IMR-90 (cell line): ENCODE results near the gene OR1M1. TPM values are rescaled to one million over a fixed set of nuclear protein-coding genes. Genes with fewer than 3 reads are reported as not detected.

ENCODE experiments used
- ATAC-seq: fragments of 200-7000 bp; cut with Tn5 transposase; 2 replicates; pipeline ENCODE4 v1.9.1; 2020; ENCODE audit warnings: low read depth, mild to moderate bottlenecking, moderate library complexity
- BruUV-seq: library from RNA; stranded (reverse); fragments of 400-500 nt; replicated peaks from 2 replicates; lab custom pipeline; 2021; lab: Mats Ljungman, UMichigan
- CTCF ChIA-PET: fragments of 300-600 bp; formaldehyde crosslinking; extraction: SDS; loops from one replicate; lab custom pipeline; 2021; ENCODE audit warnings: antibody characterized with exemption; lab: Yijun Ruan, JAX
- POLR2A ChIA-PET: fragments of 300-600 bp; sonication (Branson Sonifier 250); formaldehyde crosslinking; loops from one replicate; lab custom pipeline; 2022; ENCODE audit warnings: antibody characterized with exemption; ENCODE audit not compliant: unreplicated experiment; lab: Charles Lee
- DNase-seq: peaks from one replicate; pipeline ENCODE4 v3.0.0; 2013
- H2AFZ ChIP-seq: replicated peaks from 2 replicates; pipeline ENCODE3; 2013; ENCODE audit warnings: low read length, mild to moderate bottlenecking; ENCODE audit not compliant: poor library complexity
- H2AK5ac ChIP-seq: 2 replicates; pipeline ENCODE4 v1.6.1; 2013; ENCODE audit warnings: low read depth, low read length, inconsistent platforms
- H2AK9ac ChIP-seq: replicated peaks from 2 replicates; pipeline ENCODE3; 2013; ENCODE audit warnings: mild to moderate bottlenecking, low read depth, low read length, moderate library complexity; ENCODE audit not compliant: poor library complexity
- H2BK120ac ChIP-seq: 2 replicates; pipeline ENCODE4 v1.6.1; 2013; ENCODE audit warnings: low read depth, low read length, inconsistent platforms
- H2BK15ac ChIP-seq: 3 replicates; pipeline ENCODE4 v1.6.1; 2013; ENCODE audit warnings: low read depth, low read length, inconsistent platforms
- H2BK20ac ChIP-seq: 2 replicates; pipeline ENCODE4 v1.6.1; 2013; ENCODE audit warnings: low read depth, mild to moderate bottlenecking, inconsistent platforms, low read length, moderate library complexity
- H2BK5ac ChIP-seq: 2 replicates; pipeline ENCODE4 v1.6.1; 2013; ENCODE audit warnings: mild to moderate bottlenecking, low read depth, low read length, inconsistent platforms; ENCODE audit not compliant: poor library complexity, severe bottlenecking
- H3K14ac ChIP-seq: replicated peaks from 2 replicates; pipeline ENCODE4 v1.6.1; 2013; ENCODE audit warnings: low read depth, low read length, inconsistent platforms
- H3K18ac ChIP-seq: 2 replicates; pipeline ENCODE4 v1.6.1; 2013; ENCODE audit warnings: low read depth, low read length, control low read depth
- H3K23ac ChIP-seq: 2 replicates; pipeline ENCODE4 v1.6.1; 2013; ENCODE audit warnings: low read depth, low read length, inconsistent platforms
- H3K27ac ChIP-seq: 2 replicates; pipeline ENCODE4 v1.5.1; 2013; ENCODE audit warnings: mild to moderate bottlenecking, control low read depth, low read length; ENCODE audit not compliant: insufficient read depth
- H3K27me3 ChIP-seq: 2 replicates; pipeline ENCODE4 v1.6.1; 2013; ENCODE audit warnings: low read length; ENCODE audit not compliant: control insufficient read depth, insufficient read depth
- H3K36me3 ChIP-seq: 2 replicates; pipeline ENCODE4 v1.6.1; 2013; ENCODE audit warnings: low read length, mixed read lengths; ENCODE audit not compliant: control insufficient read depth, insufficient read depth
- H3K4ac ChIP-seq: 2 replicates; pipeline ENCODE4 v1.6.1; 2013; ENCODE audit warnings: low read depth, low read length, inconsistent platforms
- H3K4me1 ChIP-seq: 2 replicates; pipeline ENCODE4 v1.6.1; 2013; ENCODE audit warnings: low read length, mixed read lengths; ENCODE audit not compliant: control insufficient read depth, insufficient read depth
- H3K4me2 ChIP-seq: 2 replicates; pipeline ENCODE4 v1.6.1; 2013; ENCODE audit warnings: low read depth, mild to moderate bottlenecking, control low read depth, low read length, moderate library complexity
- H3K4me3 ChIP-seq: 2 replicates; pipeline ENCODE4 v1.5.1; 2013; ENCODE audit warnings: low read depth, mild to moderate bottlenecking, control low read depth, low read length, moderate library complexity; ENCODE audit not compliant: insufficient read depth
- H3K56ac ChIP-seq: 2 replicates; pipeline ENCODE4 v1.6.1; 2013; ENCODE audit warnings: low read length, inconsistent platforms; ENCODE audit not compliant: insufficient read depth; ENCODE audit errors: extremely low read depth
- H3K79me1 ChIP-seq, 2 experiments: 2 replicates each; pipeline ENCODE4 v1.6.1; 2013; ENCODE audit warnings: low read length in 2 of 2, inconsistent platforms in 1 of 2, low read depth in 1 of 2
- H3K9ac ChIP-seq: 2 replicates; pipeline ENCODE4 v1.6.1; 2013; ENCODE audit warnings: low read depth, low read length, control low read depth
- H3K9me1 ChIP-seq: 2 replicates; pipeline ENCODE4 v1.6.1; 2013; ENCODE audit warnings: low read length, inconsistent platforms; ENCODE audit not compliant: insufficient read depth
- H3K9me3 ChIP-seq: 2 replicates; pipeline ENCODE4 v1.6.1; 2013; ENCODE audit warnings: low read length; ENCODE audit not compliant: control insufficient read depth, insufficient read depth
- H4K20me1 ChIP-seq: 2 replicates; pipeline ENCODE4 v1.6.1; 2013; ENCODE audit warnings: low read length, inconsistent platforms; ENCODE audit not compliant: insufficient read depth
- H4K5ac ChIP-seq: 2 replicates; pipeline ENCODE4 v1.6.1; 2013; ENCODE audit warnings: mild to moderate bottlenecking, low read depth, low read length, control low read depth
- H4K8ac ChIP-seq, 2 experiments: 2 replicates each; pipeline ENCODE4 v1.6.1; 2013; ENCODE audit warnings: low read depth in 2 of 2, low read length in 2 of 2, control low read depth in 1 of 2, inconsistent platforms in 1 of 2
- H4K91ac ChIP-seq: 2 replicates; pipeline ENCODE4 v1.6.1; 2013; ENCODE audit warnings: low read depth, low read length, inconsistent platforms; ENCODE audit not compliant: insufficient read depth
- BHLHE40 ChIP-seq: fragments of 150-350 bp; IDR thresholded peaks from 2 replicates; pipeline ENCODE4 v1.6.1; 2016; ENCODE audit warnings: mild to moderate bottlenecking, low read depth, low read length
- CEBPB ChIP-seq: IDR thresholded peaks from 2 replicates; pipeline ENCODE4 v1.6.1; 2012; ENCODE audit warnings: low read depth, low read length, improper control_type of control experiment
- CHD1 ChIP-seq: IDR thresholded peaks from 2 replicates; pipeline ENCODE4 v1.6.1; 2012; ENCODE audit warnings: low read depth, low read length, improper control_type of control experiment
- CTCF ChIP-seq: conservative IDR thresholded peaks from 2 replicates; pipeline ENCODE4 v1.5.1; 2012; ENCODE audit warnings: mild to moderate bottlenecking, low read depth, low read length, improper control_type of control experiment
- ELK1 ChIP-seq: fragments of 150-350 bp; IDR thresholded peaks from 2 replicates; pipeline ENCODE4 v1.6.1; 2016; ENCODE audit warnings: low read depth, mild to moderate bottlenecking, low read length, moderate library complexity, borderline replicate concordance
- FOS ChIP-seq: fragments of 150-350 bp; IDR thresholded peaks from 2 replicates; pipeline ENCODE4 v1.6.1; 2016; ENCODE audit warnings: low read depth, low read length
- MAFK ChIP-seq: IDR thresholded peaks from 2 replicates; pipeline ENCODE4 v1.6.1; 2012; ENCODE audit warnings: low read depth, low read length, improper control_type of control experiment
- MAZ ChIP-seq: IDR thresholded peaks from 2 replicates; pipeline ENCODE4 v1.6.1; 2012; ENCODE audit warnings: low read depth, mild to moderate bottlenecking, low read length, improper control_type of control experiment, moderate library complexity, borderline replicate concordance
- MXI1 ChIP-seq: IDR thresholded peaks from 2 replicates; pipeline ENCODE4 v1.6.1; 2012; ENCODE audit warnings: low read depth, mild to moderate bottlenecking, low read length, moderate library complexity, borderline replicate concordance
- NFE2L2 ChIP-seq: fragments of 150-350 bp; IDR thresholded peaks from 2 replicates; pipeline ENCODE4 v1.6.1; 2016; ENCODE audit warnings: low read depth, mild to moderate bottlenecking, low read length
- POLR2A ChIP-seq: IDR thresholded peaks from 2 replicates; pipeline ENCODE4 v1.6.1; 2012; ENCODE audit warnings: mild to moderate bottlenecking, low read depth, low read length
- RAD21 ChIP-seq: IDR thresholded peaks from 2 replicates; pipeline ENCODE4 v1.6.1; 2012; ENCODE audit warnings: low read length, improper control_type of control experiment
- RCOR1 ChIP-seq: IDR thresholded peaks from 2 replicates; pipeline ENCODE4 v1.6.1; 2012; ENCODE audit warnings: mild to moderate bottlenecking, low read length, improper control_type of control experiment; ENCODE audit not compliant: insufficient replicate concordance
- RFX5 ChIP-seq: IDR thresholded peaks from 2 replicates; pipeline ENCODE4 v1.8.0; 2012; ENCODE audit warnings: low read depth, mild to moderate bottlenecking, low read length, moderate library complexity
- SMC3 ChIP-seq: fragments of 150-350 bp; IDR thresholded peaks from 2 replicates; pipeline ENCODE4 v1.6.1; 2016; ENCODE audit warnings: low read depth, mild to moderate bottlenecking, antibody characterized with exemption, low read length, moderate library complexity
- USF2 ChIP-seq: fragments of 150-350 bp; IDR thresholded peaks from 2 replicates; pipeline ENCODE4 v1.6.1; 2017; ENCODE audit warnings: mild to moderate bottlenecking, antibody characterized with exemption, low read length, low read depth
- WGBS, 2 experiments: methylation state at CpG; one replicate each; pipeline versions ENCODE4 v1.1.5 to v1.1.7; 2013; ENCODE audit warnings: missing lambda C conversion rate in 2 of 2; ENCODE audit not compliant: insufficient read length in 1 of 2; ENCODE audit errors: extremely low coverage in 2 of 2; 5-methylcytosine and 5-hydroxymethylcytosine counted together
- dilution Hi-C: fragments of 300-500 bp; cut with HindIII; formaldehyde crosslinking; loops from one replicate; pipeline ENCODE4 v1.14.3; 2018; ENCODE audit warnings: low sequenced_read_pairs; ENCODE audit not compliant: unreplicated experiment
- in situ Hi-C: fragments of 300-500 bp; cut with MboI; formaldehyde crosslinking; loops from 3 replicates; pipeline ENCODE4 v1.14.3; 2019; ENCODE audit warnings: low sequenced_read_pairs, inconsistent platforms, mixed read lengths
- intact Hi-C: fragments of 100-400 bp; cut with micrococcal nuclease; formaldehyde crosslinking; loops from 2 replicates; pipeline ENCODE4 v1.10.0; 2022
- polyA plus RNA-seq, 3 experiments: library from polyadenylated mRNA; depleted of rRNA; stranded (reverse); fragments of >200 nt; gene quantifications; 2 replicates each; pipeline ENCODE4 v1.2.3, GENCODE V29; 2012; ENCODE audit warnings: low replicate concordance in 1 of 3
- total RNA-seq: library from RNA; depleted of rRNA; stranded (reverse); fragments of >200 nt; gene quantifications from 2 replicates; pipeline ENCODE4 v1.2.3, GENCODE V29; 2012

The OR1M1 gene
- total and polyA plus RNA-seq, 2 of the 4 experiments (the other 2 are of a cell fraction) = not detected

- H3K23ac ChIP-seq = no peak overlapping the region
- dilution Hi-C loops (no loop called here), in situ Hi-C loops (no loop called here), intact Hi-C loops (no loop called here)
- H3K27ac ChIP-seq = no peak overlapping the region
- H2AK5ac ChIP-seq = no peak overlapping the region
- no peak overlapping the region for H3K14ac ChIP-seq
- no peak overlapping the region for H2AFZ ChIP-seq
- no peak overlapping the region for H4K91ac ChIP-seq
- no TSS peak for BruUV-seq
- no peak overlapping the region for H2BK15ac ChIP-seq
- H3K56ac ChIP-seq = no peak overlapping the region
- no peak overlapping the region for H4K8ac ChIP-seq
- peaks cover 13% of the 10 kb centered on the region; the same call in 1 of the 2 replicates for H3K9me3 ChIP-seq
- no peak overlapping the region for H2AK9ac ChIP-seq
- ChIA-PET CTCF (interaction anchor here (0.5 kb wide), 1 partner anchor 16 kb away, joined by 9 read pairs; no protein-coding TSS in a partner anchor), POLR2A (no interaction called here)
- H2BK120ac ChIP-seq = no peak overlapping the region
- H4K5ac ChIP-seq = no peak overlapping the region
- WGBS, 2 experiments = no CpG with 5 or more reads among the region's 6 CpGs
- no peaks in the 10 kb centered on the region for H3K27me3 ChIP-seq
- no peak overlapping the region for H3K9ac ChIP-seq
- no peak overlapping the region for H3K4me2 ChIP-seq
- TF ChIP-seq MAZ = no peak
- TF ChIP-seq ELK1 = no peak
- no peak for TF ChIP-seq USF2
- TF ChIP-seq POLR2A = no peak
- no peak for TF ChIP-seq CTCF
- no peak for TF ChIP-seq NFE2L2
- TF ChIP-seq CHD1 = no peak
- no peak for TF ChIP-seq FOS
- TF ChIP-seq MXI1 = no peak
- TF ChIP-seq BHLHE40 = no peak
- no peak for TF ChIP-seq SMC3
- no peak for TF ChIP-seq MAFK
- TF ChIP-seq RAD21 = no peak
- no peak for TF ChIP-seq RCOR1
- no peak for TF ChIP-seq CEBPB
- TF ChIP-seq RFX5 = no peak
- no peaks in the 10 kb centered on the region for H3K36me3 ChIP-seq
- H3K4me3 ChIP-seq = no peak overlapping the region
- H3K79me1 ChIP-seq = no peaks in the 10 kb centered on the region
- no peak overlapping the region for H2BK5ac ChIP-seq
- no peak for ATAC-seq
- no peaks in the 10 kb centered on the region for H3K9me1 ChIP-seq
- no peaks in the 10 kb centered on the region for H3K4me1 ChIP-seq
- H3K4ac ChIP-seq = no peak overlapping the region
- no peak for DNase-seq
- H3K18ac ChIP-seq = no peak overlapping the region
- no peak overlapping the region for H2BK20ac ChIP-seq
- no peaks in the 10 kb centered on the region for H4K20me1 ChIP-seq
These were observed 13.1 kb upstream of the OR1M1 start for GRCh38 chr19:9073806-9074205.
